ENCODE measurements around the gene BAZ1A.

GRCh38 chr14:34837801-34838322 lies 37.3 kb downstream of the BAZ1A start:
- TF ChIP-seq POLR2AphosphoS5 (IDR thresholded peaks at IDR 0.05) (no peak), CTCF (IDR thresholded peaks at IDR 0.05) (no peak), POLR2A (IDR thresholded peaks at IDR 0.05; ENCODE audit: low read depth) (no peak)

Data from esophagus muscularis mucosa (tissue), 3 donors.